IMR-90 (cell line): ENCODE data around the gene SNX33. TPM values are rescaled to one million over a fixed set of nuclear protein-coding genes. Genes with fewer than 3 reads are reported as not detected.

Experiments
- ATAC-seq: fragments of 200-7000 bp; cut with Tn5 transposase; 2 replicates; pipeline ENCODE4 v1.9.1; 2020; ENCODE audit warnings: low read depth, mild to moderate bottlenecking, moderate library complexity
- BruUV-seq: library from RNA; stranded (reverse); fragments of 400-500 nt; replicated peaks from 2 replicates; lab custom pipeline; 2021; lab: Mats Ljungman, UMichigan
- CTCF ChIA-PET: fragments of 300-600 bp; formaldehyde crosslinking; extraction: SDS; loops from one replicate; lab custom pipeline; 2021; ENCODE audit warnings: antibody characterized with exemption; lab: Yijun Ruan, JAX
- POLR2A ChIA-PET: fragments of 300-600 bp; sonication (Branson Sonifier 250); formaldehyde crosslinking; loops from one replicate; lab custom pipeline; 2022; ENCODE audit warnings: antibody characterized with exemption; ENCODE audit not compliant: unreplicated experiment; lab: Charles Lee
- DNase-seq: peaks from one replicate; pipeline ENCODE4 v3.0.0; 2013
- H2AFZ ChIP-seq: replicated peaks from 2 replicates; pipeline ENCODE3; 2013; ENCODE audit warnings: low read length, mild to moderate bottlenecking; ENCODE audit not compliant: poor library complexity
- H2AK5ac ChIP-seq: 2 replicates; pipeline ENCODE4 v1.6.1; 2013; ENCODE audit warnings: low read depth, low read length, inconsistent platforms
- H2AK9ac ChIP-seq: replicated peaks from 2 replicates; pipeline ENCODE3; 2013; ENCODE audit warnings: mild to moderate bottlenecking, low read depth, low read length, moderate library complexity; ENCODE audit not compliant: poor library complexity
- H2BK120ac ChIP-seq: 2 replicates; pipeline ENCODE4 v1.6.1; 2013; ENCODE audit warnings: low read depth, low read length, inconsistent platforms
- H2BK15ac ChIP-seq: 3 replicates; pipeline ENCODE4 v1.6.1; 2013; ENCODE audit warnings: low read depth, low read length, inconsistent platforms
- H2BK20ac ChIP-seq: 2 replicates; pipeline ENCODE4 v1.6.1; 2013; ENCODE audit warnings: low read depth, mild to moderate bottlenecking, inconsistent platforms, low read length, moderate library complexity
- H2BK5ac ChIP-seq: 2 replicates; pipeline ENCODE4 v1.6.1; 2013; ENCODE audit warnings: mild to moderate bottlenecking, low read depth, low read length, inconsistent platforms; ENCODE audit not compliant: poor library complexity, severe bottlenecking
- H3K14ac ChIP-seq: replicated peaks from 2 replicates; pipeline ENCODE4 v1.6.1; 2013; ENCODE audit warnings: low read depth, low read length, inconsistent platforms
- H3K18ac ChIP-seq: 2 replicates; pipeline ENCODE4 v1.6.1; 2013; ENCODE audit warnings: low read depth, low read length, control low read depth
- H3K23ac ChIP-seq: 2 replicates; pipeline ENCODE4 v1.6.1; 2013; ENCODE audit warnings: low read depth, low read length, inconsistent platforms
- H3K27ac ChIP-seq: 2 replicates; pipeline ENCODE4 v1.5.1; 2013; ENCODE audit warnings: mild to moderate bottlenecking, control low read depth, low read length; ENCODE audit not compliant: insufficient read depth
- H3K27me3 ChIP-seq: 2 replicates; pipeline ENCODE4 v1.6.1; 2013; ENCODE audit warnings: low read length; ENCODE audit not compliant: control insufficient read depth, insufficient read depth
- H3K36me3 ChIP-seq: 2 replicates; pipeline ENCODE4 v1.6.1; 2013; ENCODE audit warnings: low read length, mixed read lengths; ENCODE audit not compliant: control insufficient read depth, insufficient read depth
- H3K4ac ChIP-seq: 2 replicates; pipeline ENCODE4 v1.6.1; 2013; ENCODE audit warnings: low read depth, low read length, inconsistent platforms
- H3K4me1 ChIP-seq: 2 replicates; pipeline ENCODE4 v1.6.1; 2013; ENCODE audit warnings: low read length, mixed read lengths; ENCODE audit not compliant: control insufficient read depth, insufficient read depth
- H3K4me2 ChIP-seq: 2 replicates; pipeline ENCODE4 v1.6.1; 2013; ENCODE audit warnings: low read depth, mild to moderate bottlenecking, control low read depth, low read length, moderate library complexity
- H3K4me3 ChIP-seq: 2 replicates; pipeline ENCODE4 v1.5.1; 2013; ENCODE audit warnings: low read depth, mild to moderate bottlenecking, control low read depth, low read length, moderate library complexity; ENCODE audit not compliant: insufficient read depth
- H3K56ac ChIP-seq: 2 replicates; pipeline ENCODE4 v1.6.1; 2013; ENCODE audit warnings: low read length, inconsistent platforms; ENCODE audit not compliant: insufficient read depth; ENCODE audit errors: extremely low read depth
- H3K79me1 ChIP-seq, 2 experiments: 2 replicates each; pipeline ENCODE4 v1.6.1; 2013; ENCODE audit warnings: low read length in 2 of 2, inconsistent platforms in 1 of 2, low read depth in 1 of 2
- H3K9ac ChIP-seq: 2 replicates; pipeline ENCODE4 v1.6.1; 2013; ENCODE audit warnings: low read depth, low read length, control low read depth
- H3K9me1 ChIP-seq: 2 replicates; pipeline ENCODE4 v1.6.1; 2013; ENCODE audit warnings: low read length, inconsistent platforms; ENCODE audit not compliant: insufficient read depth
- H3K9me3 ChIP-seq: 2 replicates; pipeline ENCODE4 v1.6.1; 2013; ENCODE audit warnings: low read length; ENCODE audit not compliant: control insufficient read depth, insufficient read depth
- H4K20me1 ChIP-seq: 2 replicates; pipeline ENCODE4 v1.6.1; 2013; ENCODE audit warnings: low read length, inconsistent platforms; ENCODE audit not compliant: insufficient read depth
- H4K5ac ChIP-seq: 2 replicates; pipeline ENCODE4 v1.6.1; 2013; ENCODE audit warnings: mild to moderate bottlenecking, low read depth, low read length, control low read depth
- H4K8ac ChIP-seq, 2 experiments: 2 replicates each; pipeline ENCODE4 v1.6.1; 2013; ENCODE audit warnings: low read depth in 2 of 2, low read length in 2 of 2, control low read depth in 1 of 2, inconsistent platforms in 1 of 2
- H4K91ac ChIP-seq: 2 replicates; pipeline ENCODE4 v1.6.1; 2013; ENCODE audit warnings: low read depth, low read length, inconsistent platforms; ENCODE audit not compliant: insufficient read depth
- BHLHE40 ChIP-seq: fragments of 150-350 bp; IDR thresholded peaks from 2 replicates; pipeline ENCODE4 v1.6.1; 2016; ENCODE audit warnings: mild to moderate bottlenecking, low read depth, low read length
- CTCF ChIP-seq: conservative IDR thresholded peaks from 2 replicates; pipeline ENCODE4 v1.5.1; 2012; ENCODE audit warnings: mild to moderate bottlenecking, low read depth, low read length, improper control_type of control experiment
- FOS ChIP-seq: fragments of 150-350 bp; IDR thresholded peaks from 2 replicates; pipeline ENCODE4 v1.6.1; 2016; ENCODE audit warnings: low read depth, low read length
- MAFK ChIP-seq: IDR thresholded peaks from 2 replicates; pipeline ENCODE4 v1.6.1; 2012; ENCODE audit warnings: low read depth, low read length, improper control_type of control experiment
- MAZ ChIP-seq: IDR thresholded peaks from 2 replicates; pipeline ENCODE4 v1.6.1; 2012; ENCODE audit warnings: low read depth, mild to moderate bottlenecking, low read length, improper control_type of control experiment, moderate library complexity, borderline replicate concordance
- MXI1 ChIP-seq: IDR thresholded peaks from 2 replicates; pipeline ENCODE4 v1.6.1; 2012; ENCODE audit warnings: low read depth, mild to moderate bottlenecking, low read length, moderate library complexity, borderline replicate concordance
- NFE2L2 ChIP-seq: fragments of 150-350 bp; IDR thresholded peaks from 2 replicates; pipeline ENCODE4 v1.6.1; 2016; ENCODE audit warnings: low read depth, mild to moderate bottlenecking, low read length
- POLR2A ChIP-seq: IDR thresholded peaks from 2 replicates; pipeline ENCODE4 v1.6.1; 2012; ENCODE audit warnings: mild to moderate bottlenecking, low read depth, low read length
- RAD21 ChIP-seq: IDR thresholded peaks from 2 replicates; pipeline ENCODE4 v1.6.1; 2012; ENCODE audit warnings: low read length, improper control_type of control experiment
- RCOR1 ChIP-seq: IDR thresholded peaks from 2 replicates; pipeline ENCODE4 v1.6.1; 2012; ENCODE audit warnings: mild to moderate bottlenecking, low read length, improper control_type of control experiment; ENCODE audit not compliant: insufficient replicate concordance
- SMC3 ChIP-seq: fragments of 150-350 bp; IDR thresholded peaks from 2 replicates; pipeline ENCODE4 v1.6.1; 2016; ENCODE audit warnings: low read depth, mild to moderate bottlenecking, antibody characterized with exemption, low read length, moderate library complexity
- USF2 ChIP-seq: fragments of 150-350 bp; IDR thresholded peaks from 2 replicates; pipeline ENCODE4 v1.6.1; 2017; ENCODE audit warnings: mild to moderate bottlenecking, antibody characterized with exemption, low read length, low read depth
- WGBS, 2 experiments: methylation state at CpG; one replicate each; pipeline versions ENCODE4 v1.1.5 to v1.1.7; 2013; ENCODE audit warnings: missing lambda C conversion rate in 2 of 2; ENCODE audit not compliant: insufficient read length in 1 of 2; ENCODE audit errors: extremely low coverage in 2 of 2; 5-methylcytosine and 5-hydroxymethylcytosine counted together
- dilution Hi-C: fragments of 300-500 bp; cut with HindIII; formaldehyde crosslinking; loops from one replicate; pipeline ENCODE4 v1.14.3; 2018; ENCODE audit warnings: low sequenced_read_pairs; ENCODE audit not compliant: unreplicated experiment
- in situ Hi-C: fragments of 300-500 bp; cut with MboI; formaldehyde crosslinking; loops from 3 replicates; pipeline ENCODE4 v1.14.3; 2019; ENCODE audit warnings: low sequenced_read_pairs, inconsistent platforms, mixed read lengths
- intact Hi-C: fragments of 100-400 bp; cut with micrococcal nuclease; formaldehyde crosslinking; loops from 2 replicates; pipeline ENCODE4 v1.10.0; 2022
- polyA plus RNA-seq, 3 experiments: library from polyadenylated mRNA; depleted of rRNA; stranded (reverse); fragments of >200 nt; gene quantifications; 2 replicates each; pipeline ENCODE4 v1.2.3, GENCODE V29; 2012; ENCODE audit warnings: low replicate concordance in 1 of 3
- total RNA-seq: library from RNA; depleted of rRNA; stranded (reverse); fragments of >200 nt; gene quantifications from 2 replicates; pipeline ENCODE4 v1.2.3, GENCODE V29; 2012
- TF ChIP-seq, protein P1 (sequence below): fragments of 150-350 bp; IDR thresholded peaks from 2 replicates; pipeline ENCODE4 v1.6.1; 2016; ENCODE audit warnings: low read depth, mild to moderate bottlenecking, low read length, moderate library complexity, borderline replicate concordance

SNX33 gene
- total and polyA plus RNA-seq, 2 of the 4 experiments (the other 2 are of a cell fraction), result 12.7 to 14.6 TPM

DNA sequence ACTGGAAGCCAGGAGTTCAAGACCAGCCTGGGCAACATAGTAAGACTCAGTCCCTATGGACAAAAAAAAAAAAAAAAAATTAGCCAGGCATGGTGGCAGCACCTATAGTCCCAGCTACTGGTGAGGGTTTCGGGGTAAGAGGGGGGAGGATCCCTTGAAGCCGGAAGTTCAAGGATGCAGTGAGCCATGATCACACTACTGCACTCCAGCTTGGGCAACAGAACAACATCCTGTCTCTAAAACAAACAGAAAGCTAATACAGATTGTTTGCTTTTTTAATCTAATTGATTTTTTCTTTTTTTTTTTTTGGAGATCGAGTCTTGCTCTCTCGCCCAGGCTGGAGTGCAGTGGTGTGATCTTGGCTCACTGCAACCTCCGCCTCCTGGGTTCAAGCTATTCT is 6.1 kb upstream of the SNX33 start:
- ChIA-PET POLR2A (no interaction called here), CTCF (interaction anchor here (1.2 kb wide), 1 partner anchor 274 kb away, joined by 3 read pairs; no protein-coding TSS in a partner anchor)
- dilution Hi-C loops, result no loop called here
- Histone ChIP-seq H4K20me1 (peaks cover 24% of the 10 kb centered on the region), H3K23ac (no peak overlapping the region), H3K4me2 (no peak overlapping the region), H3K27ac (no peak overlapping the region), H3K4ac (no peak overlapping the region), H3K79me1 (peaks cover 18 to 51% of the 10 kb centered on the region in 2 experiments; a peak in 3 of 4 replicates), H4K91ac (no peak overlapping the region), H3K18ac (no peak overlapping the region), H3K4me3 (no peak overlapping the region), H2AK9ac (no peak overlapping the region), H3K4me1 (peaks cover 9% of the 10 kb centered on the region), H3K14ac (no peak overlapping the region), H3K9me1 (0 out of 2 replicates have a peak, but pooled peaks cover 8% of the 10 kb centered on the region), H2BK15ac (no peak overlapping the region), H2BK5ac (no peak overlapping the region), H2AK5ac (no peak overlapping the region), H2AFZ (no peak overlapping the region), H4K8ac (no peak overlapping the region; a peak in 1 of 4 replicates), H2BK20ac (no peak overlapping the region), H3K27me3 (no peaks in the 10 kb centered on the region), H4K5ac (no peak overlapping the region), H2BK120ac (no peak overlapping the region), H3K9ac (no peak overlapping the region), H3K36me3 (no peaks in the 10 kb centered on the region), H3K56ac (no peak overlapping the region), H3K9me3 (no peaks in the 10 kb centered on the region)
- TF ChIP-seq MAZ (no peak), FOS (no peak), MXI1 (no peak), NFE2L2 (no peak), SMC3 (no peak), RAD21 (no peak), MAFK (no peak), POLR2A (no peak), BHLHE40 (no peak), USF2 (no peak), RCOR1 (no peak), CTCF (no peak)
- TF ChIP-seq, protein P1, sequence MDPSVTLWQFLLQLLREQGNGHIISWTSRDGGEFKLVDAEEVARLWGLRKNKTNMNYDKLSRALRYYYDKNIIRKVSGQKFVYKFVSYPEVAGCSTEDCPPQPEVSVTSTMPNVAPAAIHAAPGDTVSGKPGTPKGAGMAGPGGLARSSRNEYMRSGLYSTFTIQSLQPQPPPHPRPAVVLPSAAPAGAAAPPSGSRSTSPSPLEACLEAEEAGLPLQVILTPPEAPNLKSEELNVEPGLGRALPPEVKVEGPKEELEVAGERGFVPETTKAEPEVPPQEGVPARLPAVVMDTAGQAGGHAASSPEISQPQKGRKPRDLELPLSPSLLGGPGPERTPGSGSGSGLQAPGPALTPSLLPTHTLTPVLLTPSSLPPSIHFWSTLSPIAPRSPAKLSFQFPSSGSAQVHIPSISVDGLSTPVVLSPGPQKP, result no peak
- in situ Hi-C loops, result no loop called here
- ATAC-seq (no peak), DNase-seq (no peak)
- no TSS peak for BruUV-seq
- WGBS, 2 experiments, result no CpG with 5 or more reads among the region's 5 CpGs
- intact Hi-C loops, result no loop called here
